HepG2 (cell line): ENCODE measurements around the gene NF2. TPM values are rescaled to one million over a fixed set of nuclear protein-coding genes. Genes with fewer than 3 reads are reported as not detected.

Experiments used
- ATAC-seq: fragments of 200-7000 bp; cut with Tn5 transposase; 3 replicates; pipeline ENCODE4 v1.9.1; 2020; ENCODE audit warnings: mild to moderate bottlenecking, moderate library complexity
- BruUV-seq: library from RNA; stranded (reverse); fragments of 400-500 nt; replicated peaks from 2 replicates; lab custom pipeline; 2021; lab: Mats Ljungman, UMichigan
- CTCF ChIA-PET: fragments of 300-600 bp; formaldehyde crosslinking; extraction: SDS; loops from one replicate; lab custom pipeline; 2021; ENCODE audit warnings: low total read pairs, inconsistent platforms, low intra/inter-chr PET ratio; lab: Yijun Ruan, JAX
- POLR2A ChIA-PET: fragments of 350-600 bp; sonication (Branson Sonifier 250); formaldehyde crosslinking; loops from one replicate; lab custom pipeline; 2020; ENCODE audit warnings: antibody characterized with exemption, inconsistent platforms; lab: Yijun Ruan, JAX
- DNase-seq: peaks from one replicate; pipeline ENCODE4 v3.0.0-alpha.2; 2015; ENCODE audit warnings: low spot score
- FAIRE-seq: peaks from 3 replicates; lab custom pipeline; 2011; peaks lifted over from hg19 to GRCh38; lab: Jason Lieb, UNC
- H2AFZ ChIP-seq: one replicate; pipeline ENCODE4 v1.6.1; 2011; ENCODE audit warnings: low read length, inconsistent platforms
- H3K27ac ChIP-seq: fragments of 300-600 bp; 3 replicates; pipeline ENCODE4 v1.8.0; 2011; ENCODE audit warnings: mixed run types, mild to moderate bottlenecking, mixed read lengths, low read length, inconsistent platforms; ENCODE audit not compliant: insufficient read depth; ENCODE audit errors: extremely low read length
- H3K27me3 ChIP-seq, 2 experiments: fragments of 200-600 bp in 1 of 2; 2 replicates in 1 of 2; 3 replicates in 1 of 2; pipeline versions ENCODE4 v1.6.0 to v1.8.0; 2011; ENCODE audit warnings: low read length in 2 of 2, mild to moderate bottlenecking in 2 of 2, moderate library complexity in 2 of 2, inconsistent platforms in 1 of 2; ENCODE audit not compliant: insufficient read depth in 2 of 2, control insufficient read depth in 1 of 2
- H3K36me3 ChIP-seq, 2 experiments: fragments of 200-600 bp in 1 of 2; replicated peaks in 1 of 2; 2 replicates in 1 of 2; 3 replicates in 1 of 2; pipeline versions ENCODE4 v1.5.1 to v1.8.0; 2011; ENCODE audit warnings: low read length in 2 of 2, inconsistent platforms in 1 of 2; ENCODE audit not compliant: insufficient read depth in 2 of 2, control insufficient read depth in 1 of 2
- H3K4me1 ChIP-seq: 2 replicates; pipeline ENCODE4 v1.5.1; 2012; ENCODE audit warnings: low read length, inconsistent platforms; ENCODE audit not compliant: insufficient read depth
- H3K4me2 ChIP-seq: 2 replicates; pipeline ENCODE4 v1.6.0; 2011; ENCODE audit warnings: low read depth, low read length, inconsistent platforms
- H3K4me3 ChIP-seq, 3 experiments: fragments of 200-600 bp in 1 of 3; sonication (generic), shearing (Covaris generic) in 1 of 3; replicated peaks in 1 of 3; 2 replicates each; pipeline ENCODE4 v1.5.1; 2011 to 2016; ENCODE audit warnings: low read length in 3 of 3, inconsistent platforms in 2 of 3, low read depth in 2 of 3, mild to moderate bottlenecking in 2 of 3, control low read depth in 1 of 3, mixed read lengths in 1 of 3; ENCODE audit not compliant: insufficient read depth in 1 of 3
- H3K79me2 ChIP-seq: one replicate; pipeline ENCODE4 v1.6.1; 2011; ENCODE audit warnings: low read length, inconsistent platforms; ENCODE audit not compliant: insufficient read depth
- H3K9ac ChIP-seq: 2 replicates; pipeline ENCODE4 v1.6.0; 2011; ENCODE audit warnings: mild to moderate bottlenecking, low read depth, low read length, inconsistent platforms; ENCODE audit not compliant: insufficient read depth
- H3K9me3 ChIP-seq: 2 replicates; pipeline ENCODE4 v1.5.1; 2012; ENCODE audit warnings: mild to moderate bottlenecking, low read length
- H4K20me1 ChIP-seq: 2 replicates; pipeline ENCODE4 v1.6.0; 2011; ENCODE audit warnings: inconsistent platforms, mild to moderate bottlenecking, low read length, moderate library complexity; ENCODE audit not compliant: insufficient read depth
- CEBPB ChIP-seq: IDR thresholded peaks from 2 replicates; pipeline ENCODE4 v1.6.1; 2011; ENCODE audit warnings: low read depth, low read length, improper control_type of control experiment, borderline replicate concordance
- CSRNP1 ChIP-seq: sonication (generic); formaldehyde crosslinking; IDR thresholded peaks from 2 replicates; pipeline ENCODE4 v1.8.1; 2023; ENCODE audit warnings: mild to moderate bottlenecking, missing genetic modification reagents
- GMEB2 ChIP-seq: IDR thresholded peaks from 2 replicates; pipeline ENCODE4 v1.6.1; 2016; ENCODE audit warnings: missing biosample characterization, missing genetic modification reagents, low read depth
- POGZ ChIP-seq: sonication (generic); formaldehyde crosslinking; IDR thresholded peaks from 2 replicates; pipeline ENCODE4 v1.4.0; 2020; ENCODE audit warnings: mild to moderate bottlenecking, missing genetic modification reagents
- SCMH1 ChIP-seq: sonication (generic); formaldehyde crosslinking; IDR thresholded peaks from 2 replicates; pipeline ENCODE4 v1.9.0; 2021; ENCODE audit warnings: missing genetic modification reagents, mild to moderate bottlenecking, borderline replicate concordance
- SMAD3 ChIP-seq: sonication (generic); formaldehyde crosslinking; IDR thresholded peaks from 2 replicates; pipeline ENCODE4 v1.4.0; 2020; ENCODE audit warnings: missing genetic modification reagents
- ZNF30 ChIP-seq: sonication (generic); formaldehyde crosslinking; IDR thresholded peaks from 2 replicates; pipeline ENCODE4 v1.5.0; 2020; ENCODE audit warnings: mild to moderate bottlenecking, missing genetic modification reagents
- WGBS: methylation state at CpG from one replicate; pipeline ENCODE4 v1.1.6; 2017; ENCODE audit warnings: low lambda C conversion rate; 5-methylcytosine and 5-hydroxymethylcytosine counted together
- in situ Hi-C: cut with HindIII; loops from 2 replicates; pipeline ENCODE4 v1.10.0; 2017; ENCODE audit warnings: low pct_unique_long_range_greater_than_20kb; ENCODE audit not compliant: extremely low pct_ligation_motif_present
- intact Hi-C: fragments of 100-400 bp; cut with micrococcal nuclease; formaldehyde crosslinking; loops from one replicate; pipeline ENCODE4 v1.10.0; 2022; ENCODE audit not compliant: unreplicated experiment
- polyA plus RNA-seq, 8 experiments: library from polyadenylated mRNA; depleted of rRNA in 3 of 8; stranded (reverse) in 7 of 8; unstranded in 1 of 8; fragments of >200 nt; fragmentation: Illumina TruSeq in 4 of 8; extraction: Trizol in 4 of 8; gene quantifications; 2 replicates each; pipeline versions ENCODE4 v1.2.1 to v1.2.3, GENCODE V29; 2011 to 2016; ENCODE audit warnings: low read depth in 4 of 8, missing spikeins in 1 of 8, mixed read lengths in 1 of 8; ENCODE audit not compliant: insufficient read depth in 1 of 8
- total RNA-seq, 5 experiments: library from RNA; depleted of rRNA; stranded (reverse); fragments of >200 nt; fragmentation: Illumina TruSeq; extraction: Trizol; gene quantifications; 2 replicates each; pipeline ENCODE4 v1.2.3, GENCODE V29; 2016; ENCODE audit warnings: low read depth in 1 of 5
- TF ChIP-seq, protein P1 (sequence below): sonication (generic); formaldehyde crosslinking; IDR thresholded peaks from 2 replicates; pipeline ENCODE4 v1.4.0; 2020; ENCODE audit warnings: mild to moderate bottlenecking, missing genetic modification reagents
- TF ChIP-seq, protein P2 (sequence below): sonication (generic); formaldehyde crosslinking; IDR thresholded peaks from 2 replicates; pipeline ENCODE4 v1.4.0; 2020; ENCODE audit warnings: missing genetic modification reagents
- TF ChIP-seq, protein P3 (sequence below): sonication (generic); formaldehyde crosslinking; IDR thresholded peaks from 2 replicates; pipeline ENCODE4 v1.4.0; 2020; ENCODE audit warnings: mild to moderate bottlenecking, missing genetic modification reagents
- TF ChIP-seq, protein P4 (sequence below): sonication (generic); formaldehyde crosslinking; IDR thresholded peaks from 2 replicates; pipeline ENCODE4 v1.8.1; 2023; ENCODE audit warnings: mild to moderate bottlenecking, inconsistent platforms, moderate library complexity, missing genetic modification reagents, borderline replicate concordance

Gene NF2
- total and polyA plus RNA-seq, 2 of the 13 experiments (the other 11 are each of a cell fraction or from before 2014, with no cell fraction given) = 9.3 to 33.3 TPM

- Histone ChIP-seq H3K36me3 (peaks cover 18 to 36% of the 10 kb centered on the region in 2 experiments), H3K79me2 (no peaks in the 10 kb centered on the region), H4K20me1 (no peaks in the 10 kb centered on the region), H3K27me3 (no peaks in the 10 kb centered on the region; a peak in 1 of 5 replicates), H3K4me2 (no peak overlapping the region), H2AFZ (no peak overlapping the region), H3K9ac (no peak overlapping the region), H3K4me1 (no peaks in the 10 kb centered on the region), H3K27ac (no peak overlapping the region), H3K4me3 (no peak overlapping the region), H3K9me3 (no peaks in the 10 kb centered on the region)
- in situ Hi-C loops = no loop called here
- ChIA-PET POLR2A (no interaction called here), CTCF (no interaction called here)
- 99% methylated on average over 8 of the region's 8 CpGs for WGBS
- no peak for ATAC-seq
- DNase-seq = no peak
- TF ChIP-seq SMAD3 (CRISPR knock-in tag) (no peak), POGZ (CRISPR knock-in tag) (no peak), CEBPB (no peak), GMEB2 (CRISPR knock-in tag) (no peak), SCMH1 (CRISPR knock-in tag) (no peak), ZNF30 (no peak), CSRNP1 (no peak)
- TF ChIP-seq, protein P1, sequence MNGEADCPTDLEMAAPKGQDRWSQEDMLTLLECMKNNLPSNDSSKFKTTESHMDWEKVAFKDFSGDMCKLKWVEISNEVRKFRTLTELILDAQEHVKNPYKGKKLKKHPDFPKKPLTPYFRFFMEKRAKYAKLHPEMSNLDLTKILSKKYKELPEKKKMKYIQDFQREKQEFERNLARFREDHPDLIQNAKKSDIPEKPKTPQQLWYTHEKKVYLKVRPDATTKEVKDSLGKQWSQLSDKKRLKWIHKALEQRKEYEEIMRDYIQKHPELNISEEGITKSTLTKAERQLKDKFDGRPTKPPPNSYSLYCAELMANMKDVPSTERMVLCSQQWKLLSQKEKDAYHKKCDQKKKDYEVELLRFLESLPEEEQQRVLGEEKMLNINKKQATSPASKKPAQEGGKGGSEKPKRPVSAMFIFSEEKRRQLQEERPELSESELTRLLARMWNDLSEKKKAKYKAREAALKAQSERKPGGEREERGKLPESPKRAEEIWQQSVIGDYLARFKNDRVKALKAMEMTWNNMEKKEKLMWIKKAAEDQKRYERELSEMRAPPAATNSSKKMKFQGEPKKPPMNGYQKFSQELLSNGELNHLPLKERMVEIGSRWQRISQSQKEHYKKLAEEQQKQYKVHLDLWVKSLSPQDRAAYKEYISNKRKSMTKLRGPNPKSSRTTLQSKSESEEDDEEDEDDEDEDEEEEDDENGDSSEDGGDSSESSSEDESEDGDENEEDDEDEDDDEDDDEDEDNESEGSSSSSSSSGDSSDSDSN (CRISPR knock-in tag) = no peak
- TF ChIP-seq, protein P2, sequence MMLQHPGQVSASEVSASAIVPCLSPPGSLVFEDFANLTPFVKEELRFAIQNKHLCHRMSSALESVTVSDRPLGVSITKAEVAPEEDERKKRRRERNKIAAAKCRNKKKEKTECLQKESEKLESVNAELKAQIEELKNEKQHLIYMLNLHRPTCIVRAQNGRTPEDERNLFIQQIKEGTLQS (CRISPR knock-in tag) = no peak
- TF ChIP-seq, protein P3, sequence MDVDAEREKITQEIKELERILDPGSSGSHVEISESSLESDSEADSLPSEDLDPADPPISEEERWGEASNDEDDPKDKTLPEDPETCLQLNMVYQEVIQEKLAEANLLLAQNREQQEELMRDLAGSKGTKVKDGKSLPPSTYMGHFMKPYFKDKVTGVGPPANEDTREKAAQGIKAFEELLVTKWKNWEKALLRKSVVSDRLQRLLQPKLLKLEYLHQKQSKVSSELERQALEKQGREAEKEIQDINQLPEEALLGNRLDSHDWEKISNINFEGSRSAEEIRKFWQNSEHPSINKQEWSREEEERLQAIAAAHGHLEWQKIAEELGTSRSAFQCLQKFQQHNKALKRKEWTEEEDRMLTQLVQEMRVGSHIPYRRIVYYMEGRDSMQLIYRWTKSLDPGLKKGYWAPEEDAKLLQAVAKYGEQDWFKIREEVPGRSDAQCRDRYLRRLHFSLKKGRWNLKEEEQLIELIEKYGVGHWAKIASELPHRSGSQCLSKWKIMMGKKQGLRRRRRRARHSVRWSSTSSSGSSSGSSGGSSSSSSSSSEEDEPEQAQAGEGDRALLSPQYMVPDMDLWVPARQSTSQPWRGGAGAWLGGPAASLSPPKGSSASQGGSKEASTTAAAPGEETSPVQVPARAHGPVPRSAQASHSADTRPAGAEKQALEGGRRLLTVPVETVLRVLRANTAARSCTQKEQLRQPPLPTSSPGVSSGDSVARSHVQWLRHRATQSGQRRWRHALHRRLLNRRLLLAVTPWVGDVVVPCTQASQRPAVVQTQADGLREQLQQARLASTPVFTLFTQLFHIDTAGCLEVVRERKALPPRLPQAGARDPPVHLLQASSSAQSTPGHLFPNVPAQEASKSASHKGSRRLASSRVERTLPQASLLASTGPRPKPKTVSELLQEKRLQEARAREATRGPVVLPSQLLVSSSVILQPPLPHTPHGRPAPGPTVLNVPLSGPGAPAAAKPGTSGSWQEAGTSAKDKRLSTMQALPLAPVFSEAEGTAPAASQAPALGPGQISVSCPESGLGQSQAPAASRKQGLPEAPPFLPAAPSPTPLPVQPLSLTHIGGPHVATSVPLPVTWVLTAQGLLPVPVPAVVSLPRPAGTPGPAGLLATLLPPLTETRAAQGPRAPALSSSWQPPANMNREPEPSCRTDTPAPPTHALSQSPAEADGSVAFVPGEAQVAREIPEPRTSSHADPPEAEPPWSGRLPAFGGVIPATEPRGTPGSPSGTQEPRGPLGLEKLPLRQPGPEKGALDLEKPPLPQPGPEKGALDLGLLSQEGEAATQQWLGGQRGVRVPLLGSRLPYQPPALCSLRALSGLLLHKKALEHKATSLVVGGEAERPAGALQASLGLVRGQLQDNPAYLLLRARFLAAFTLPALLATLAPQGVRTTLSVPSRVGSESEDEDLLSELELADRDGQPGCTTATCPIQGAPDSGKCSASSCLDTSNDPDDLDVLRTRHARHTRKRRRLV = no peak
- TF ChIP-seq, protein P4, sequence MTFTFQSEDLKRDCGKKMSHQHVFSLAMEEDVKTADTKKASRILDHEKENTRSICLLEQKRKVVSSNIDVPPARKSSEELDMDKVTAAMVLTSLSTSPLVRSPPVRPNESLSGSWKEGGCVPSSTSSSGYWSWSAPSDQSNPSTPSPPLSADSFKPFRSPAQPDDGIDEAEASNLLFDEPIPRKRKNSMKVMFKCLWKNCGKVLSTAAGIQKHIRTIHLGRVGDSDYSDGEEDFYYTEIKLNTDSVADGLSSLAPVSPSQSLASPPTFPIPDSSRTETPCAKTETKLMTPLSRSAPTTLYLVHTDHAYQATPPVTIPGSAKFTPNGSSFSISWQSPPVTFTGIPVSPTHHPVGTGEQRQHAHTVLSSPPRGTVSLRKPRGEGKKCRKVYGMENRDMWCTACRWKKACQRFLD (CRISPR knock-in tag) = no peak
- intact Hi-C loops = no loop called here
- no peak for FAIRE-seq
- BruUV-seq = no TSS peak
Observed at GRCh38 chr22:29665486-29665885, 62.1 kb downstream of the NF2 start.
